HepG2 (cell line): ENCODE results near the gene SLC16A5. TPM values are rescaled to one million over a fixed set of nuclear protein-coding genes. Genes with fewer than 3 reads are reported as not detected.

Source experiments
- ATAC-seq: fragments of 200-7000 bp; cut with Tn5 transposase; 3 replicates; pipeline ENCODE4 v1.9.1; 2020; ENCODE audit warnings: mild to moderate bottlenecking, moderate library complexity
- BruUV-seq: library from RNA; stranded (reverse); fragments of 400-500 nt; replicated peaks from 2 replicates; lab custom pipeline; 2021; lab: Mats Ljungman, UMichigan
- CTCF ChIA-PET: fragments of 300-600 bp; formaldehyde crosslinking; extraction: SDS; loops from one replicate; lab custom pipeline; 2021; ENCODE audit warnings: low total read pairs, inconsistent platforms, low intra/inter-chr PET ratio; lab: Yijun Ruan, JAX
- POLR2A ChIA-PET: fragments of 350-600 bp; sonication (Branson Sonifier 250); formaldehyde crosslinking; loops from one replicate; lab custom pipeline; 2020; ENCODE audit warnings: antibody characterized with exemption, inconsistent platforms; lab: Yijun Ruan, JAX
- DNase-seq: peaks from one replicate; pipeline ENCODE4 v3.0.0-alpha.2; 2015; ENCODE audit warnings: low spot score
- FAIRE-seq: peaks from 3 replicates; lab custom pipeline; 2011; peaks lifted over from hg19 to GRCh38; lab: Jason Lieb, UNC
- H2AFZ ChIP-seq: one replicate; pipeline ENCODE4 v1.6.1; 2011; ENCODE audit warnings: low read length, inconsistent platforms
- H3K27ac ChIP-seq: fragments of 300-600 bp; 3 replicates; pipeline ENCODE4 v1.8.0; 2011; ENCODE audit warnings: mixed run types, mild to moderate bottlenecking, mixed read lengths, low read length, inconsistent platforms; ENCODE audit not compliant: insufficient read depth; ENCODE audit errors: extremely low read length
- H3K27me3 ChIP-seq, 2 experiments: fragments of 200-600 bp in 1 of 2; 2 replicates in 1 of 2; 3 replicates in 1 of 2; pipeline versions ENCODE4 v1.6.0 to v1.8.0; 2011; ENCODE audit warnings: low read length in 2 of 2, mild to moderate bottlenecking in 2 of 2, moderate library complexity in 2 of 2, inconsistent platforms in 1 of 2; ENCODE audit not compliant: insufficient read depth in 2 of 2, control insufficient read depth in 1 of 2
- H3K36me3 ChIP-seq, 2 experiments: fragments of 200-600 bp in 1 of 2; replicated peaks in 1 of 2; 2 replicates in 1 of 2; 3 replicates in 1 of 2; pipeline versions ENCODE4 v1.5.1 to v1.8.0; 2011; ENCODE audit warnings: low read length in 2 of 2, inconsistent platforms in 1 of 2; ENCODE audit not compliant: insufficient read depth in 2 of 2, control insufficient read depth in 1 of 2
- H3K4me1 ChIP-seq: 2 replicates; pipeline ENCODE4 v1.5.1; 2012; ENCODE audit warnings: low read length, inconsistent platforms; ENCODE audit not compliant: insufficient read depth
- H3K4me2 ChIP-seq: 2 replicates; pipeline ENCODE4 v1.6.0; 2011; ENCODE audit warnings: low read depth, low read length, inconsistent platforms
- H3K4me3 ChIP-seq, 3 experiments: fragments of 200-600 bp in 1 of 3; sonication (generic), shearing (Covaris generic) in 1 of 3; replicated peaks in 1 of 3; 2 replicates each; pipeline ENCODE4 v1.5.1; 2011 to 2016; ENCODE audit warnings: low read length in 3 of 3, inconsistent platforms in 2 of 3, low read depth in 2 of 3, mild to moderate bottlenecking in 2 of 3, control low read depth in 1 of 3, mixed read lengths in 1 of 3; ENCODE audit not compliant: insufficient read depth in 1 of 3
- H3K79me2 ChIP-seq: one replicate; pipeline ENCODE4 v1.6.1; 2011; ENCODE audit warnings: low read length, inconsistent platforms; ENCODE audit not compliant: insufficient read depth
- H3K9ac ChIP-seq: 2 replicates; pipeline ENCODE4 v1.6.0; 2011; ENCODE audit warnings: mild to moderate bottlenecking, low read depth, low read length, inconsistent platforms; ENCODE audit not compliant: insufficient read depth
- H3K9me3 ChIP-seq: 2 replicates; pipeline ENCODE4 v1.5.1; 2012; ENCODE audit warnings: mild to moderate bottlenecking, low read length
- H4K20me1 ChIP-seq: 2 replicates; pipeline ENCODE4 v1.6.0; 2011; ENCODE audit warnings: inconsistent platforms, mild to moderate bottlenecking, low read length, moderate library complexity; ENCODE audit not compliant: insufficient read depth
- ADNP ChIP-seq: sonication (generic); formaldehyde crosslinking; IDR thresholded peaks from 2 replicates; pipeline ENCODE4 v1.4.0; 2020; ENCODE audit warnings: missing genetic modification reagents
- HNF4G ChIP-seq, 2 experiments: sonication (generic) in 1 of 2; formaldehyde crosslinking in 1 of 2; IDR thresholded peaks; 2 replicates each; pipeline versions ENCODE4 v1.4.0 to v1.6.1; 2011 to 2020; ENCODE audit warnings: borderline replicate concordance in 2 of 2, low read depth in 2 of 2, mild to moderate bottlenecking in 2 of 2, low read length in 1 of 2, missing genetic modification reagents in 1 of 2, moderate library complexity in 1 of 2
- IRF2 ChIP-seq: IDR thresholded peaks from 2 replicates; pipeline ENCODE4 v1.6.1; 2018; ENCODE audit warnings: missing genetic modification reagents, missing compliant biosample characterization
- KLF15 ChIP-seq: sonication (generic); formaldehyde crosslinking; IDR thresholded peaks from 2 replicates; pipeline ENCODE4 v1.8.1; 2023; ENCODE audit warnings: borderline replicate concordance, mild to moderate bottlenecking, inconsistent platforms, missing genetic modification reagents, mixed read lengths
- MED1 ChIP-seq: sonication (generic); formaldehyde crosslinking; IDR thresholded peaks from 2 replicates; pipeline ENCODE4 v1.4.0; 2020; ENCODE audit warnings: missing genetic modification reagents
- NFKB2 ChIP-seq: sonication (generic); formaldehyde crosslinking; IDR thresholded peaks from 2 replicates; pipeline ENCODE4 v1.4.0; 2020; ENCODE audit warnings: missing genetic modification reagents, borderline replicate concordance
- NR1H2 ChIP-seq: sonication (generic); formaldehyde crosslinking; IDR thresholded peaks from 2 replicates; pipeline ENCODE4 v1.8.1; 2022; ENCODE audit warnings: low read depth, missing genetic modification reagents, borderline replicate concordance
- SMAD9 ChIP-seq: sonication (generic); formaldehyde crosslinking; IDR thresholded peaks from 2 replicates; pipeline ENCODE4 v1.5.1; 2020; ENCODE audit warnings: mild to moderate bottlenecking, missing genetic modification reagents
- THYN1 ChIP-seq: sonication (generic); formaldehyde crosslinking; IDR thresholded peaks from 2 replicates; pipeline ENCODE4 v1.8.1; 2023; ENCODE audit warnings: low read depth, mild to moderate bottlenecking, moderate library complexity, missing genetic modification reagents, borderline replicate concordance
- XRCC5 ChIP-seq: fragments of 200-400 bp; formaldehyde crosslinking; optimal IDR thresholded peaks from 2 replicates; pipeline ENCODE3; 2017; ENCODE audit warnings: mild to moderate bottlenecking, low read length
- ZBTB20 ChIP-seq: sonication (generic); formaldehyde crosslinking; IDR thresholded peaks from 2 replicates; pipeline ENCODE4 v1.8.1; 2023; ENCODE audit warnings: missing genetic modification reagents, low read depth, mild to moderate bottlenecking, borderline replicate concordance
- ZNF282 ChIP-seq: fragments of 450-650 bp; IDR thresholded peaks from 2 replicates; pipeline ENCODE4 v1.6.1; 2018; ENCODE audit not compliant: partially characterized antibody
- ZNF296 ChIP-seq: sonication (generic); formaldehyde crosslinking; conservative IDR thresholded peaks from 2 replicates; pipeline ENCODE4 v1.5.0; 2020; ENCODE audit warnings: mild to moderate bottlenecking, missing genetic modification reagents
- ZNF670 ChIP-seq: sonication (generic); formaldehyde crosslinking; IDR thresholded peaks from 2 replicates; pipeline ENCODE4 v1.8.0; 2022; ENCODE audit warnings: mild to moderate bottlenecking, missing genetic modification reagents, borderline replicate concordance
- ZSCAN12 ChIP-seq: sonication (generic); formaldehyde crosslinking; IDR thresholded peaks from 2 replicates; pipeline ENCODE4 v1.9.0; 2021; ENCODE audit warnings: mild to moderate bottlenecking, missing genetic modification reagents
- WGBS: methylation state at CpG from one replicate; pipeline ENCODE4 v1.1.6; 2017; ENCODE audit warnings: low lambda C conversion rate; 5-methylcytosine and 5-hydroxymethylcytosine counted together
- in situ Hi-C: cut with HindIII; loops from 2 replicates; pipeline ENCODE4 v1.10.0; 2017; ENCODE audit warnings: low pct_unique_long_range_greater_than_20kb; ENCODE audit not compliant: extremely low pct_ligation_motif_present
- intact Hi-C: fragments of 100-400 bp; cut with micrococcal nuclease; formaldehyde crosslinking; loops from one replicate; pipeline ENCODE4 v1.10.0; 2022; ENCODE audit not compliant: unreplicated experiment
- polyA plus RNA-seq, 8 experiments: library from polyadenylated mRNA; depleted of rRNA in 3 of 8; stranded (reverse) in 7 of 8; unstranded in 1 of 8; fragments of >200 nt; fragmentation: Illumina TruSeq in 4 of 8; extraction: Trizol in 4 of 8; gene quantifications; 2 replicates each; pipeline versions ENCODE4 v1.2.1 to v1.2.3, GENCODE V29; 2011 to 2016; ENCODE audit warnings: low read depth in 4 of 8, missing spikeins in 1 of 8, mixed read lengths in 1 of 8; ENCODE audit not compliant: insufficient read depth in 1 of 8
- total RNA-seq, 5 experiments: library from RNA; depleted of rRNA; stranded (reverse); fragments of >200 nt; fragmentation: Illumina TruSeq; extraction: Trizol; gene quantifications; 2 replicates each; pipeline ENCODE4 v1.2.3, GENCODE V29; 2016; ENCODE audit warnings: low read depth in 1 of 5
- TF ChIP-seq, protein P1 (sequence below): sonication (generic); formaldehyde crosslinking; IDR thresholded peaks from 2 replicates; pipeline ENCODE4 v1.9.0; 2021; ENCODE audit warnings: missing genetic modification reagents, mild to moderate bottlenecking, borderline replicate concordance
- TF ChIP-seq, protein P2 (sequence below): IDR thresholded peaks from 2 replicates; pipeline ENCODE4 v1.6.1; 2016; ENCODE audit warnings: low read depth, borderline replicate concordance
- TF ChIP-seq, protein P3 (sequence below): sonication (generic); formaldehyde crosslinking; IDR thresholded peaks from 2 replicates; pipeline ENCODE4 v1.4.0; 2020; ENCODE audit warnings: missing genetic modification reagents

SLC16A5 gene
- total and polyA plus RNA-seq, 2 of the 13 experiments (the other 11 are each of a cell fraction or from before 2014, with no cell fraction given), result 0.69 to 5.6 TPM

DNA sequence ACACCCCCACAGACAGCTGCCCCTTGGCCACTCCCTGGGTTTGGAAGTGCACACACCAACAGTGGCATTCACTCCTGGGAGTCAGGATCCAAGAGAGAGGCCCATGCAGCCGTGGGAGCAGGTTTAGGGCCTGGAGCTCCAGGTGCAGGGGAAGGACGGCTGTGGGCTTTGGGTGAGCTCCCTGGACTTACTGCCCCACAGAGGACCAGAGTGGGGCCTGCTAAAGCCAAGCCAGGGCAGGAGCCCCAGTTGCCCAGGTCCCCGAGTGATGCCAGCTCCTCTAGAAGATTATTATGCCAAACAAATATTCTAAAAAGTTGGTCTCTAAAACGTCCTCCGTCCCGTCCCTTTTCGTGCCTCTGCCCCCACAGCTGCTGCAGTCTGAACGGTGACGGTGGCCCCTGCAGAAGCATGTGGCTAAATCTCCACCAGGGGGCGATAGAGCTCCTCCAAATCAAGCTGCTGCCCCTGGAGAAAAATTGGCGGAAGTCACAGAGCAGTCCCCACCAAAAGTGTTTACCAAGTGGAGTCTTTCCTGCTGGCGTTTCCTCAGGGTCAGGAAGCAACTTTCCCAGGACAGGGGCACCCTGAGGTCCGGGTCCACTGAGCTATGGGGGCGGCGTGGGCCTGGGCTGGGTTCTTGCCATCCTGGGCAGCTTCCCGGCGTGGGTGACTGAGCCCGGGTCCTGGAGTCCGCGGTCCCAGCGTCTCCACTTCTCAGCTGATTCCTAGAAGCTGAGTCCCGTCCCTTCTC lies 26.2 kb downstream of the SLC16A5 start:
- H3K27ac ChIP-seq, result peak overlapping the region; percentile 19
- DNase-seq, result peak; percentile 84
- WGBS, result 39% methylated on average over 21 of the region's 22 CpGs
- peak overlapping the region; percentile 48 for H3K4me2 ChIP-seq
- no peak overlapping the region; a peak in 1 of 6 replicates for H3K4me3 ChIP-seq
- H3K79me2 ChIP-seq, result peaks cover 8% of the 10 kb centered on the region
- POLR2A ChIA-PET, result interaction anchor here (0.6 to 2.3 kb wide), 24 partner anchors 8 to 175 kb away, joined by 3 to 19 read pairs (median 4); partner anchors contain the start of genes GGA3, JPT1, NT5C and NUP85
- no peaks in the 10 kb centered on the region for H4K20me1 ChIP-seq
- H3K4me1 ChIP-seq, result peaks cover 36% of the 10 kb centered on the region
- BruUV-seq, result no TSS peak
- peaks cover 0 to under 1% of the 10 kb centered on the region in 2 experiments; a peak in 1 of 5 replicates for H3K27me3 ChIP-seq
- CTCF ChIA-PET, result interaction anchor here (1.0 to 2.4 kb wide), 8 partner anchors 10 to 125 kb away, joined by 3 to 26 read pairs (median 8); partner anchors contain the start of gene NT5C
- intact Hi-C loops (loop anchor here (1.0 to 5.0 kb wide), 3 partner anchors 57 to 123 kb away; no protein-coding TSS in a partner anchor), in situ Hi-C loops (loop anchor here (5.0 kb wide), 1 partner anchor 298 kb away; no protein-coding TSS in a partner anchor)
- peak; percentile 74 for ATAC-seq
- peaks cover 0 to 3% of the 10 kb centered on the region in 2 experiments; a peak in 3 of 5 replicates for H3K36me3 ChIP-seq
- no peaks in the 10 kb centered on the region for H3K9me3 ChIP-seq
- peak; percentile 97 for FAIRE-seq
- H2AFZ ChIP-seq, result no peak overlapping the region
- peak overlapping the region; percentile 7; the same call in 1 of the 2 replicates for H3K9ac ChIP-seq
- TF ChIP-seq, protein P1, sequence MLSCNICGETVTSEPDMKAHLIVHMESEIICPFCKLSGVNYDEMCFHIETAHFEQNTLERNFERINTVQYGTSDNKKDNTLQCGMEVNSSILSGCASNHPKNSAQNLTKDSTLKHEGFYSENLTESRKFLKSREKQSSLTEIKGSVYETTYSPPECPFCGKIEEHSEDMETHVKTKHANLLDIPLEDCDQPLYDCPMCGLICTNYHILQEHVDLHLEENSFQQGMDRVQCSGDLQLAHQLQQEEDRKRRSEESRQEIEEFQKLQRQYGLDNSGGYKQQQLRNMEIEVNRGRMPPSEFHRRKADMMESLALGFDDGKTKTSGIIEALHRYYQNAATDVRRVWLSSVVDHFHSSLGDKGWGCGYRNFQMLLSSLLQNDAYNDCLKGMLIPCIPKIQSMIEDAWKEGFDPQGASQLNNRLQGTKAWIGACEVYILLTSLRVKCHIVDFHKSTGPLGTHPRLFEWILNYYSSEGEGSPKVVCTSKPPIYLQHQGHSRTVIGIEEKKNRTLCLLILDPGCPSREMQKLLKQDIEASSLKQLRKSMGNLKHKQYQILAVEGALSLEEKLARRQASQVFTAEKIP (CRISPR knock-in tag), result no peak
- TF ChIP-seq ZBTB20 (no peak), SMAD9 (CRISPR knock-in tag) (no peak), XRCC5 (peak; percentile 58), NFKB2 (peak; percentile 71; the same call in 1 of the 2 replicates), ZSCAN12 (CRISPR knock-in tag) (no peak), ZNF296 (CRISPR knock-in tag) (no peak), KLF15 (CRISPR knock-in tag) (no peak), IRF2 (CRISPR knock-in tag) (peak; percentile 83), THYN1 (no peak), ZNF282 (no peak), MED1 (CRISPR knock-in tag) (peak; percentile 63; the same call in 1 of the 2 replicates), HNF4G (IDR thresholded peaks at IDR 0.05; ENCODE audit: borderline replicate concordance, low read depth, low read length) (no peak), HNF4G (CRISPR knock-in tag; IDR thresholded peaks at IDR 0.05; ENCODE audit: borderline replicate concordance, low read depth) (no peak), NR1H2 (no peak), ADNP (no peak), ZNF670 (no peak)
- TF ChIP-seq, protein P2, sequence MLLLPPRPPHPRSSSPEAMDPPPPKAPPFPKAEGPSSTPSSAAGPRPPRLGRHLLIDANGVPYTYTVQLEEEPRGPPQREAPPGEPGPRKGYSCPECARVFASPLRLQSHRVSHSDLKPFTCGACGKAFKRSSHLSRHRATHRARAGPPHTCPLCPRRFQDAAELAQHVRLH (CRISPR knock-in tag), result peak; percentile 73; the same call in 1 of the 2 replicates
- TF ChIP-seq, protein P3, sequence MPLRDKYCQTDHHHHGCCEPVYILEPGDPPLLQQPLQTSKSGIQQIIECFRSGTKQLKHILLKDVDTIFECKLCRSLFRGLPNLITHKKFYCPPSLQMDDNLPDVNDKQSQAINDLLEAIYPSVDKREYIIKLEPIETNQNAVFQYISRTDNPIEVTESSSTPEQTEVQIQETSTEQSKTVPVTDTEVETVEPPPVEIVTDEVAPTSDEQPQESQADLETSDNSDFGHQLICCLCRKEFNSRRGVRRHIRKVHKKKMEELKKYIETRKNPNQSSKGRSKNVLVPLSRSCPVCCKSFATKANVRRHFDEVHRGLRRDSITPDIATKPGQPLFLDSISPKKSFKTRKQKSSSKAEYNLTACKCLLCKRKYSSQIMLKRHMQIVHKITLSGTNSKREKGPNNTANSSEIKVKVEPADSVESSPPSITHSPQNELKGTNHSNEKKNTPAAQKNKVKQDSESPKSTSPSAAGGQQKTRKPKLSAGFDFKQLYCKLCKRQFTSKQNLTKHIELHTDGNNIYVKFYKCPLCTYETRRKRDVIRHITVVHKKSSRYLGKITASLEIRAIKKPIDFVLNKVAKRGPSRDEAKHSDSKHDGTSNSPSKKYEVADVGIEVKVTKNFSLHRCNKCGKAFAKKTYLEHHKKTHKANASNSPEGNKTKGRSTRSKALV (CRISPR knock-in tag), result peak; percentile 63; the same call in 1 of the 2 replicates
